Stimulated activated CD8-positive, alpha-beta memory T cell treated with anti-CD3 and anti-CD28 coated beads, Interleukin-15, amount 100 ng/mL, for 4 hours (primary cell): ENCODE measurements around the gene LTBR.

Source experiments
- DNase-seq, 2 donors: peaks; one replicate each; pipeline ENCODE4 v3.0.0-alpha.2; 2020; ENCODE audit warnings: low read depth in 2 of 2

LTBR gene

DNA sequence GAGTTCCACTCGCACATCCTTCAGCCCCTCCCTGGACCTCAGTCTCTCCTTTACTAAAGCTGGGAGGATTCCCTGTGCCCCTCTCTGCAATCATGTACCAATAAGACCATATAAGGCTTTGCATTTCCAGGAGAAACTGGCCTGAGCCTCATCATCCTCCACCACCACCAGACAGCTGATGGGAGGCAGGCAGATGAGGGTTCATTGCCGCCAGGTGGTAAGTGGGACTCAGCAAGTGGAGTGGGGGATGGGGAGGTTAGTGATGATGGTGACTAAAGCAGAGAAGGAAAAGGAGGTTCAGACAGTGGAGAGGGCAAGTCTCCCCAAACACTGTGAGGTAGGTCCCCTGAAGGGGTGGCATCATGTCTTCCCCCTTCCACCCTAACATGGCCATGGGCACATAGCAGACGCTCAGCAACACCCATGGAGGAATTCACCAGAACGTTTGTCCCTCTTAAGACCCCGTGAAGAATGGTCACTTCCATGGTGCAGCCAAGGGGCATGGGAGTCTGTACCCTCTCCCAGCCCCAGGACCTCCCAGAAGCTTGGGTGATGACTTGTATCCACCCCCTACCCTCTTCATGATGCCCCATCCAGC lies 37.6 kb upstream of the LTBR start:
- DNase-seq = no peak

GRCh38 chr12:6346942-6347341 lies 37.0 kb upstream of the LTBR start:
- DNase-seq = no peak

- no peak for DNase-seq
Measured at GRCh38 chr12:6347367-6348338, 36.3 kb upstream of the LTBR start.

- no peak for DNase-seq
Measured at GRCh38 chr12:6351622-6352021, 32.3 kb upstream of the LTBR start.

DNA sequence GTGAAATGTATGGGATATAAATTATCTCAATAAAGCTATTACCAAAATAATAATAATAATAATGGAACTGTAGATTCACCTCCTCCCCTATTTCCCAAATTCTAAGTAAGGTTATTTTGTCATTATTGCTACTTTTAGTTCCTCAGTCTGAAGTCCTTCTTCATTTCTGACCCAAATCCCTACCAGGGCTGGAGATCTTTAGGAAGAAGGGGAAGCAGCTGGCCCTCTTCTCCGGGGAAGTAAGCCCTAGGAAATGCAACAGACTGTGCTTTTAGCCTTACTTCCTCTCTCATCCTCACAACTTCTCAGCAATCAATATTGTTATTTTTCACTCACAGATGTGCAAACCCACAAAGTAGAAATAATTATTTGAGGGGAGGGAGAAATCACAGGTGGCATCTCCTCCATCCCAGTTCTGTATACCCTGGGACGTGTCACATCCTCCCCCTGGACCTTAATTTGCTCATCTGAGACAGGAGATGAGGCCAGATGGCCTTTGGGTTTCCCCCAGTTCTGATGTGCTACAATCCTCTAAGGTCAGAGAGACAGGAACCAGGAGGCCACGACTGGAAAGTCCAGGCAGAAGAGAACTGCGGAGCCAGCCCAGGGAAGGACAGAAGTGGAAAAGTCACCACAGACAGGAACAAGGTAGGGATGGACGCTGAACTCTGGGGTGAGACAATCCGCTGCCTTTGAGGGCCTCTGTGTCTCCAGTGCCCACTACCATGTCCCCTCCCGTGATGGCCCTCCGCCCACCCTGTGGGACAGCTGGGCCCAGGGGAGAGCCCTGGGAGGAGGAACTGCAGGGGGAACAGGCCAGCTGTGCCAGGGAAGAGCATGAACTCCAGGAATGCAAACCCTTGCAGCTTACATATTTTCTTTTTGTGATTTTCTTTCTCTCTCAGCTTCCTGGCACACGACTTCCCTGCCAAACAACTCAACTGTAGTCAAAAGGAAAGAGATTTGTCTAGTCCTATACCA lies 31.5 kb upstream of the LTBR start:
- DNase-seq = no peak

DNA sequence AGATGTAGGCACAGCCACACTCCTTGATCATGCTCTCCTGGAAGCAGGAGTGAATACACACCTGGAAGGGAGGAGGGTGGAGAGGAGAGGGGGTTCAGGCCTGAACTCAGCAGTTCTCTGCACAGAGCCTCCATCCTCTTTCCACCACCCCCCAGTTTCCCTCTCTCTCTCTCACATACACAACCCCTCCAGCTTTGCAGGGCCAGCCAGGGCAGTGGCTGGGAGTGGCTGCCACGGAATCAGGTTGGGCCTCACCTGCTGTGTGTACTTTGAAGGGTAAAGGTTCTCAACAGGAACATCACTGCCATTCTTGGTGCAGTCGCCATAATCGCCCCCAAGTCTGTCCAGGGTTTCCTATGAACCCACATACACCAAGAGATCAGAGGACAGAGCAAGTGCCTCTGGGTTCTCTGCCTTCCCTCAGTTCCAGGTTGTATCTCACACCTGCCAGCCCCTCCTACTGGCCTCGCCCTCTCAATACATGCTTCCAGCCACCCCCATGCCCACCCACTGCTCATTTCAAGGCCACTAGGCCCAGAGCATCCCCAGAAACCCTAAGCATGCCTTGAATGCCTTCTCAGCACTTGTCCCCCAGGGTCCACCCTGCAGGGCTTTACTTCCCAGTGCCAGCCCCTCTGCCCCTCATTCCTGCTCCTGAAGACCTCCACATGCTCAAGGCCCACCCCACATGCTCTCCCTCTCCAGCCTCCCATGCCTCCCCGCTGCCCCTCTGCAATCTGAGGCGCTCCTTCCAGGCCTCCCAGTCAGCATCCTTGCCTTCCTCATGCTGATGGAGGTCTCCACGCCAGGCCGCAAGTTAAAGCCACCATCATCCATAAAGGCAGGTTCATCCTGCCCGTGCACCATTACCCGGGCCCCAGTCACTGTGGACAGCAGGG lies 29.2 kb upstream of the LTBR start:
- DNase-seq = no peak

DNA sequence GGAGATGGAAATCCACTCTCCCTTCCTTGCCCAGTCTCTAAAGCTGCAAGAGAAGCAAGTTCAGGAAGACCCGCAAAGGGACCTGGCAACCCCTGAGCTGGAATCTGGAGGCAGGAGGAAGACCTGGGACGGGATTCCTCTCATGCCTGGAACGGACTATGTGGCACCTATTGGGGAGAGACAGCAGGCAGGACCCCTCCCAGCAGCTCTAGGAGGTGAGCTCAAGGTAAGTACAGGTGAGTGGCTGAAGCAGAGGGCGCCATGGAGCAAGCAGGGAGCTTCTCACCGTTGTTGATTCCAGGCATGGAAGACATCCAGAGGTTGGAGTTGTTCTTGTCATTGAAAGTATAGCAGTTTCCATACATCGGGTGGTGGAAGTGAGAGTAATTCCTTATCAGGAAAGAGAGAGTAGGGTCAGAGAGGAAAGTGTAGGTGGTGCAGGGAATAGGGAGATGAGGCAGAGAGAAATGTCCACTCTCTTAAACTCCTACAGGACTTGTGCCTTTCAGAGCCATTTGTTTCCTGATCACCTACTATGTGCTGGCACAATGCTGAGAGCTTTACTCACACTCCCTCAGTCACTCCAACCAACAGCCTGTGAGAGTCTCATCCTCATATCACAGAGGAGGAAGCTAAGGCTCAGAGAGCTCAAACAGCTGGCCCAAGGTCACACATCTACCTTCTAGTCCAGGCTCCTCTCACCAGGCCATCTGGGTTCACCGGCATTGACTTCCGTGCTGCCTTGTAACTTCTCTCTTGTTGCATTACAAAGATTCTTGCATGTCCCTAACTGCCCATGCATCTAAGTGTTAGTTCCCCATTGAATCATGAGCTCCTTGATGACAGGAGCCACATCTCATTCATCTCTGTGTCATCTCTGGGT lies 28.2 kb upstream of the LTBR start:
- no peak for DNase-seq

DNA sequence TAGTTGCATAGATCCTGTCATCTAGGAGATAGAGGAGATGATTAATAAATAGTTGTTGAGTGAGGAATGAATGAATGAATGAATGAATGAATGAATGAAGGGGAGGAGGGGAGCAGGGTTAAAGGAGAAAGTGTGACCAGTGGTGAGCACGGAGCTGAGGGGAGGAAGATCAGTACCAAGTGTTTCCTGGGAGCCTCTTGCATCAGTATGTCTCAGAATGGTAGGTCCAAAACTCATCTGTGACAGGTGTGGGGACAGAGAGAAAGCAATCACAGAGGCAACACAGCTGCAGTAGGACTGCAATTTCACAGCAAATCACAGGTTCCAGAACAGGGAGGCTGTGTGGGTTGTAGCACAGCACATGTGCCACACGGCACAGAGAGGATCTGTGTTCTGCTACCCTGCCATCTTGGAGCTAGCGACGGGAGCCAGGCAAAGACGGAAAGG lies 27.6 kb upstream of the LTBR start:
- DNase-seq = no peak

GRCh38 chr12:6358881-6359280 lies 25.1 kb upstream of the LTBR start:
- DNase-seq = no peak

DNA sequence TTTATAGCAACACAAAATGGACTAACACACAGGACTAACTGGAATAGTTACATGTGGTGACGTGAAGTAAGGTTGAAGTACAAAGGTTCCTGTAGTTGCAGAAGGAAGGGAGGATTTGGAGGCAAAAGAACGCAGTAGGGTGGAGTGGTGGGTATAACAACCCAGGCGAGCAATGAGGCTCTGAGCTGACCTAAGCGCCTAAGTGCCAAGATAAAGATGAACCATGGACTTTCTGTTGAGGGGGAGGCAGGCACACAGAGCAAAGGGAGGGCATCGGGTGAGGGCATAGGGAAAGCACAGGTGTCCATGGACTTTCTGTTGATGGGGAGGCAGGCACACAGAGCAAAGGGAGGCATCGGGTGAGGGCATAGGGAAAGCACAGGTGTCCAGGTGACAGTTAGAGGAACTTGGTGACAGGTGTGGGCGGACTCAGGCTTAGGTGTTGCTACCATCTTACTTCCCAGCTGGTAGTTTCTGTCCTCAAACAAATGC lies 23.8 kb upstream of the LTBR start:
- no peak for DNase-seq

GRCh38 chr12:6360578-6361490 lies 23.1 kb upstream of the LTBR start:
- no peak for DNase-seq

DNA sequence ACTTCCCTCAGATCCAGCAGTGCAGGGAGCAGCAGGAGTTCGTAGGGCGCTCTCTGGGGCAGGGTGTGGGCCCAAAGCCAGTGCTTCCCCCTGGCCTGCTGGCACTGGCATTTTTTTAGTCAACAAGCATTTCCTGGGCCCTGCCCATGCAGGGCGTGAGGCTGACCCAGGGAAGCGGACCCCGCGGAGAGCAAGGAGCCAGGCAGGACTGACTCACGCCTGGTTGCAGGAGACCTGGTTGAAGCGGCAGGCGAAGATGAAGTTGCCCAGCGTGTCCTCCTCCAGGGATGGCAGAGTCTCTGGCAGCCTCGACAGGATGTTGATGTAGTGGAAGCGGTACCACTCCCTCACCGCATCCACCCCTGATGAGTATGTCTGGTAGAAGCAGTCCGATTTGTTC lies 22.1 kb upstream of the LTBR start:
- DNase-seq = no peak

GRCh38 chr12:6362403-6362802 lies 21.6 kb upstream of the LTBR start:
- no peak for DNase-seq

DNA sequence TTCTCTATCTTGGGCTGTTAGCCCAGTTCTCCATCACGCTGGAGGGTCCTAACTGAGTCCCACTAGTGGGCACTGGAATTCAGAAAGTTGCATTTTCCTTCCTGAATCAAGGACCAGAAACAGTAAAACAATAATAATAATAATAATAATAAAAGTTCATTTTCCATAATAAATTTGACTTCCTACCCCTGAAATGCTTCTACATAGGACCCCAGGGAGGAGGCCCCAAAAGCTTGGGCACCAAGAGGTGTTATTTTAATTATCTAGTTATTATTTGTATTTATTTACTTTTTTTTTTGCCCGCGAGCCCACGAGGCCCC lies 21.0 kb upstream of the LTBR start:
- DNase-seq = no peak

- peak; percentile 37 to 54 for DNase-seq
Measured at GRCh38 chr12:6363330-6364043, 20.5 kb upstream of the LTBR start.

- DNase-seq = no peak
Measured at GRCh38 chr12:6364044-6364374, 20.0 kb upstream of the LTBR start.

GRCh38 chr12:6367065-6367968 lies 16.6 kb upstream of the LTBR start:
- peak in 1 of 2 donors; percentile 29 for DNase-seq
